Measurements from ENCODE around the gene PLEKHO1.
"Not testable (repeated sequence)": the region's sequence is repeated elsewhere in the genome, so short reads cannot be mapped to it uniquely, and the experiment has no call there.

Gene PLEKHO1

DNA sequence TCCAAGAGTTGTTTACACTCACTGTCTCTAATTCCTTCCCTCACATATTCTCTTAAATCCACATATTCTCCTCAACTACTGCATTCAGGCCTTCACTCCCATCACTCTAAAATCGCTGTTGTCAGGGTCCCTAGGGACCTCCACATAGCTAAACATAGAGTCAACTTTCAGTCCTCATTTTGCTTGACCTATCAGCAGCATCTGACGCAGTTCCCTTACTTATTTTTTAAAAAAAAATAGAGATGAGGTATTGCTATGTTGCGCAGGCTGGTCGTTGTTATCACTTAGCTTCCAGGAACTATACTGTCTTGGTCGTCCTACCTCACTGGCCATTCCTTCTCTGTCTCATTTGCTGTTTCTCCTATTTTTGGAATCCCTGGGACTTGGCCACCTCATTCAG lies 11.7 kb upstream of the PLEKHO1 start:
- Histone ChIP-seq H3K36me3 (ENCODE audit: low read depth) (peaks cover 6% of the 10 kb centered on the region; the same call in 1 of the 2 replicates), H3K27me3 (ENCODE audit: insufficient read depth, poor library complexity, severe bottlenecking) (no peaks in the 10 kb centered on the region), H3K4me3 (ENCODE audit: severe bottlenecking) (no peak overlapping the region), H3K4me1 (ENCODE audit: insufficient read depth, poor library complexity, severe bottlenecking) (no peaks in the 10 kb centered on the region), H3K9me3 (ENCODE audit: severe bottlenecking) (no peaks in the 10 kb centered on the region), H3K27ac (ENCODE audit: poor library complexity, severe bottlenecking) (no peak overlapping the region)
- TF ChIP-seq, protein P1, sequence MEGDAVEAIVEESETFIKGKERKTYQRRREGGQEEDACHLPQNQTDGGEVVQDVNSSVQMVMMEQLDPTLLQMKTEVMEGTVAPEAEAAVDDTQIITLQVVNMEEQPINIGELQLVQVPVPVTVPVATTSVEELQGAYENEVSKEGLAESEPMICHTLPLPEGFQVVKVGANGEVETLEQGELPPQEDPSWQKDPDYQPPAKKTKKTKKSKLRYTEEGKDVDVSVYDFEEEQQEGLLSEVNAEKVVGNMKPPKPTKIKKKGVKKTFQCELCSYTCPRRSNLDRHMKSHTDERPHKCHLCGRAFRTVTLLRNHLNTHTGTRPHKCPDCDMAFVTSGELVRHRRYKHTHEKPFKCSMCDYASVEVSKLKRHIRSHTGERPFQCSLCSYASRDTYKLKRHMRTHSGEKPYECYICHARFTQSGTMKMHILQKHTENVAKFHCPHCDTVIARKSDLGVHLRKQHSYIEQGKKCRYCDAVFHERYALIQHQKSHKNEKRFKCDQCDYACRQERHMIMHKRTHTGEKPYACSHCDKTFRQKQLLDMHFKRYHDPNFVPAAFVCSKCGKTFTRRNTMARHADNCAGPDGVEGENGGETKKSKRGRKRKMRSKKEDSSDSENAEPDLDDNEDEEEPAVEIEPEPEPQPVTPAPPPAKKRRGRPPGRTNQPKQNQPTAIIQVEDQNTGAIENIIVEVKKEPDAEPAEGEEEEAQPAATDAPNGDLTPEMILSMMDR (IDR thresholded peaks at IDR 0.05; ENCODE audit: poor library complexity, severe bottlenecking), result no peak
- ATAC-seq (ENCODE audit: low read depth) (no peak), DNase-seq (ENCODE audit: low spot score) (no peak)

DNA sequence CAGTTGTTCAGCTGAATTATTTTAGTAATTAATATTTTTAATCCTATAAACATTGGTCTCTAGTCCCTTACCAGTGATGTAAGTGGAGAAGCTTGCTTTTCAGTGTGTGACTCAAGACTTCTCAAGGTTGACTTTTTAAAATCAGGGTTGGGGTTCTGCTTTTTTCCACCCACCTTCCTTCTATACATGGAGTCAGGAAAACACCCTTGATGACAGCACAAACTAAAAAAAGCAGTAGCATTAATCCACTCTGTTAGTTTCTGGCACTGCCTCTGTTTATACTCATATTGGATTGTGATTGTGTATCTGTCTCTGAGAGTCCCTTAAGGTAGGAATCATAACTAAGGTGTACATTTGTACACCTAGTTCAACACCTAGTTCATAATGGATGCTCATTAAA lies 8.3 kb upstream of the PLEKHO1 start:
- Histone ChIP-seq H3K4me3 (ENCODE audit: severe bottlenecking) (no peak overlapping the region), H3K36me3 (ENCODE audit: low read depth) (peaks cover 6% of the 10 kb centered on the region; the same call in 1 of the 2 replicates), H3K9me3 (ENCODE audit: severe bottlenecking) (no peaks in the 10 kb centered on the region), H3K27ac (ENCODE audit: poor library complexity, severe bottlenecking) (no peak overlapping the region), H3K27me3 (ENCODE audit: insufficient read depth, poor library complexity, severe bottlenecking) (no peaks in the 10 kb centered on the region), H3K4me1 (ENCODE audit: insufficient read depth, poor library complexity, severe bottlenecking) (no peaks in the 10 kb centered on the region)
- ATAC-seq (ENCODE audit: low read depth), result no peak
- TF ChIP-seq, protein P1 (IDR thresholded peaks at IDR 0.05; ENCODE audit: poor library complexity, severe bottlenecking), result no peak
- no peak for DNase-seq (ENCODE audit: low spot score)

DNA sequence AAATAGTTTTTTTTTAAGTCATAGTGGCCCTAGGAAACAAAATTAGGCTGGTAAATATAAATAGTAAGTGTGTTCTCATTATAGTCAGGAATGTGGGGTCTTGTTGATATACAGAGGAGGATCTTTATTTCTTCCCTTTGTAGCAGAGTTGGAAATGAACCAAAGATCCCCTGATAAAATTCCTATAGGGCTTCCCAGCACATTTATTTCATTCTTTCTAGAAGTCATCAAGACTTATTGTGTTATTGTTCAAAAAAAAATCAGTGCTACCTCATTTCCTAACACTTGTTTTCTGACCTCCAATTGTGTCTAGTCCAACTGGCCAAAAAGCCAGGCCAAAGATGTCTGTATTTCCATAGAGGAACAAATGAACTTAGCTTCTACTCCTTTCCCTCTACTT lies 7.6 kb upstream of the PLEKHO1 start:
- Histone ChIP-seq H3K4me1 (ENCODE audit: insufficient read depth, poor library complexity, severe bottlenecking) (no peaks in the 10 kb centered on the region), H3K27me3 (ENCODE audit: insufficient read depth, poor library complexity, severe bottlenecking) (no peaks in the 10 kb centered on the region), H3K4me3 (ENCODE audit: severe bottlenecking) (no peak overlapping the region), H3K36me3 (ENCODE audit: low read depth) (peaks cover 6% of the 10 kb centered on the region; the same call in 1 of the 2 replicates), H3K27ac (ENCODE audit: poor library complexity, severe bottlenecking) (no peak overlapping the region), H3K9me3 (ENCODE audit: severe bottlenecking) (no peaks in the 10 kb centered on the region)
- ATAC-seq (ENCODE audit: low read depth) (no peak), DNase-seq (ENCODE audit: low spot score) (no peak)
- TF ChIP-seq, protein P1 (IDR thresholded peaks at IDR 0.05; ENCODE audit: poor library complexity, severe bottlenecking), result no peak

DNA sequence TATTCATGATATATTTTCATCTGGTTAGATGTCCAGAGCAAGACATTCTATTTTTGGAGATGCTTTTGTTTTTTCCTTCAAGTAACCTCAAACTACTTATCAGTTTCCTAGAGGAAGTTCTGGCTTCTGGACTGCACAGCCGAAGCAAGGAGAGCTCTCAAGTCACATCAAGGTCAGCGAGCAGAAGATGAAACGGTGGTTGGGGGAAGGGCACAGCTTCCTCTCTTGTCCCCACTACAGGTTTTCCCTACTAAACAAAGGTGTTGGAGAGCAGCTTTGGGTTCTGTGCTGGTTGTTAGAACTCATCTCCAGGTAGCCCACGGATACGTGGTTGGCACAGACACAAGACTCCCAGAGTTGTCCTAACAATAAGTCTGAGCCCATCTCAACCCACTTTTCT lies 5.1 kb upstream of the PLEKHO1 start:
- Histone ChIP-seq H3K4me3 (ENCODE audit: severe bottlenecking) (no peak overlapping the region), H3K27ac (ENCODE audit: poor library complexity, severe bottlenecking) (no peak overlapping the region), H3K36me3 (ENCODE audit: low read depth) (peaks cover 6% of the 10 kb centered on the region; the same call in 1 of the 2 replicates), H3K9me3 (ENCODE audit: severe bottlenecking) (no peaks in the 10 kb centered on the region), H3K27me3 (ENCODE audit: insufficient read depth, poor library complexity, severe bottlenecking) (no peaks in the 10 kb centered on the region), H3K4me1 (ENCODE audit: insufficient read depth, poor library complexity, severe bottlenecking) (no peaks in the 10 kb centered on the region)
- TF ChIP-seq, protein P1 (IDR thresholded peaks at IDR 0.05; ENCODE audit: poor library complexity, severe bottlenecking), result no peak
- DNase-seq (ENCODE audit: low spot score) (no peak), ATAC-seq (ENCODE audit: low read depth) (no peak)

DNA sequence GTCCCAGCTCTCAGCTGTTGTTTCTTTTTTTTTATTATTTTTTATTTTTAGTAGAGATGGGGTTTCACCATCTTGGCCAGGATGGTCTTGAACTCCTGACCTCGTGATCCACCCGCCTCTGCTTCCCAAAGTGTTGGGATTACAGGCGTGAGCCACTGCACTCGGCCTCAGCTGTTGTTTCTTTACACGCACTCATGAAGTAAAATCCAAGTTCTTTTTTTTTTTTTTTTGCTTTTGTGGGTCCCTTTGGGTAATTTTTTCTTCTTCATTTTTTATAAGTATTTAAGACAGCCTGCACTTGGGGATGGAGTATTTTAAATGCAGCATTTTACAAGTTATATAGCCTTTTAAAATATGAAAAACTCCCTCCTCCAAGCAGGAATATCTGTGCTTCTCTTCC lies 3.7 kb upstream of the PLEKHO1 start:
- H3K36me3 ChIP-seq (ENCODE audit: low read depth); H3K4me3 ChIP-seq (ENCODE audit: severe bottlenecking); H3K9me3 ChIP-seq (ENCODE audit: severe bottlenecking); ATAC-seq (ENCODE audit: low read depth); H3K27me3 ChIP-seq (ENCODE audit: insufficient read depth, poor library complexity, severe bottlenecking); H3K27ac ChIP-seq (ENCODE audit: poor library complexity, severe bottlenecking); H3K4me1 ChIP-seq (ENCODE audit: insufficient read depth, poor library complexity, severe bottlenecking); DNase-seq (ENCODE audit: low spot score): not testable (repeated sequence)

Data from RWPE2 (cell line).